GM18498 (cell line): Measurements from ENCODE around the gene DIO1.

Experiments used
- ATAC-seq: cut with Tn5 transposase; IDR thresholded peaks from one replicate; pipeline ENCODE4 v1.9.1; 2021; ENCODE audit warnings: mild to moderate bottlenecking, moderate library complexity; ENCODE audit not compliant: unreplicated experiment

DIO1 gene

GRCh38 chr1:53892911-53893310 lies 1.1 kb upstream of the DIO1 start:
- ATAC-seq: no peak

- no peak for ATAC-seq
Measured at GRCh38 chr1:53894644-53895043, 657 bp downstream of the DIO1 start.

DNA sequence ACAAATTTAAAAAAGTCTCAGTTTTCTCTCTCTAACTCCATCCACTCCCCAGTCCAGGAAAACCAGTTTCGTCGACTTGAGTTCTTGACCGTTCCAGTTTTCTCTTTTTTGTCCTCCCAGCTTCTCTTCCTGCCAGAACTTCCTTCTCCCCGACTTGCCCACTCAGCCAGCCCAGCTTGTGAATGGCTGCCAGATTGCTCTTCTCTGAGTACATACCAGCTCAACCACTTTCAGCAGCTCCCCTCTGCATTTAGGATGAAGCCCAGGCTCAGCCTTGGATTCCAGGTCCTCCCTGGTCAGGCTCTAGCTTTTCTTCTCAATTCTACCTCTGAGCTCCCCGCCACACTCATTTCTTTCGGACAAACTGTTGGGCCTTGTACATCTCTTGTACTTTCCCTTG lies 1.4 kb downstream of the DIO1 start:
- ATAC-seq: no peak

DNA sequence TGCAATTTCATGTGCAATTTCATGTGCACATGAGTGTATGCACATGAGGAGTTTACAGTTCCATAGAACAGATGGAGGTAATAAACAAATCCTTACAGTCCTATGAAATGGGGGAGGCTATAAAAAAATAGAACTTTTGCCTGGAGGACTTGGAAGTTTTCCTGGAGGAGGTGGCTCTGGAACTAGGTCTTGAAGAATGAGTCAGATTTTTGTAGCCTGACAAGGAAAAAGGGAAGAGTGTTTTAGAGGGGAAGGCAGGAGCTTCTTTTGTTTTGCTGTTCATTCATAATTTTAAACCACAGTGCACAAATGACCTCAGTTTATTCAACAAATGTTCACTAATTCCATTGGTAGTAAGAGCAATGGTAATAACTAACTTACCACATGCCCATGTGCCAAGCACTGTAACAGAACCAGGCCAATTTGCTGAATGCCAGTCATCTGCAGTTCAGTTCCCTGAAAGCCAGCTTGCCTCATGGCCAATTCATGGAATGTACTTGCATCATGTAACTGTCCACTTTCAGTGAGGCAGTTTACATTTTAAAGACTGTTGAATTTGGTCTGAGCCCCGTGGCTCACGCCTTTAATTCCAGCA lies 2.7 kb downstream of the DIO1 start:
- ATAC-seq: no peak

DNA sequence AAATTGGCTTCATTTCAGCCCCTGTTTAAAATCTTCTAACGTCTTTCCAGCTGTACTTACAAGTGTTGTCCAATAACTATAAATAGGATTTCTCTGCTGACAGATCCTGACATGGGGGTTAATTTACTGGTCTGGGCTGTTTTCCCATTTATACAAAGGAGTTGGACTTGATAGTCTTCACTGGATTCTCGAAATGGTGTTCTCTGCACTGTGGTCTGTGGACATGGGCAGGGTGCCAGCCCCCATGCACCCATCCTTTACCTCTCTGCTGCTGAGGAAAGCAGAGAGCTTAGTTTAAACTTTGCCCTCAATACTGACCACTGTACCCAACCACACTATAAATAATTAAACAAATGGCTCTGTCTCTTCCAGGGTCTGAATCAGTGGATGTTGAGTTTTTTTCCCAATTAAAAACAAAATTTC lies 5.2 kb downstream of the DIO1 start:
- no peak for ATAC-seq

GRCh38 chr1:53899708-53900107 lies 5.7 kb downstream of the DIO1 start:
- no peak for ATAC-seq

DNA sequence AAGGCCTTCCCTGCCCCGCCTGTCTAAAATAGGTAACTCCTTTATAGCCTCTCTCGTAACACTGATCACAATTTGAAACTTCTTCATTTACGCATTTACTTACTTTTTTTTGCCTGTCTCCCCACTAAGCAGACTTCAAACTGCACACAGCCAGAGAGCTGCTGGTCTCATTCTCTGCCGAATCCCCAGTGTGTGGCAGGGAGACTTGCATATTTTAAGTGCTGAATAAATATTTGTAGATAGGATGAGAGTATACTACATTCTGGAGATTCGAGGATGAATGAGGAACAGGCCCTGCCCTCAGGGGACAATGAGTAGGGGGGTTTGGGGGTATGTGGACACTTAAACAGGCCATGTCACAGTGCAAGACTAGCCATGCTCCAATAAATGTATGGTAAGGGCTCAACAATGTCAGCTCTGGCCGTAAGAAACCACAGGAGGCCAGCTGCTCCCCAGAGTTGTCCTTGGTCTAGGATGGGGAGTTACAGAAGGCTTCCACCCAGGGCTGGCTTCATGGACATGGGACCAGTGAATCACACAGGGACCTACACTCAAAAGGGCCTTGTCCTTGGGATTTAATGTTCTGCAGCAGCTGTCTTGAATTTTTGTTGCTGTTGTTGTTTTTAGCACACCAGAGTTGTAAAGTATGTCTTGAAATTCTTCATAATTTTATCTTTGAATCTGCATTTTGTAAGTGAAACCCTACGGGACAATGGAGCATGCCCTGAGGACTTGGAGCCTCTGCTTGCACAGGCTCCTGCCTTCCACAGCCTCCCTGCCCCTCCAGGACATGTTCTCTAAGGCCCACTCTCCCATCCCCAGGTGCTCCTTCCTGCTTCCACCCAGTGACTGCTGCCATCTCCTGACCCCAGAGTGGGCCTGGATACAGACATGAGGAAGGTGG lies 8.5 kb downstream of the DIO1 start:
- no peak for ATAC-seq

GRCh38 chr1:53905509-53905908 lies 11.5 kb downstream of the DIO1 start:
- no peak for ATAC-seq

DNA sequence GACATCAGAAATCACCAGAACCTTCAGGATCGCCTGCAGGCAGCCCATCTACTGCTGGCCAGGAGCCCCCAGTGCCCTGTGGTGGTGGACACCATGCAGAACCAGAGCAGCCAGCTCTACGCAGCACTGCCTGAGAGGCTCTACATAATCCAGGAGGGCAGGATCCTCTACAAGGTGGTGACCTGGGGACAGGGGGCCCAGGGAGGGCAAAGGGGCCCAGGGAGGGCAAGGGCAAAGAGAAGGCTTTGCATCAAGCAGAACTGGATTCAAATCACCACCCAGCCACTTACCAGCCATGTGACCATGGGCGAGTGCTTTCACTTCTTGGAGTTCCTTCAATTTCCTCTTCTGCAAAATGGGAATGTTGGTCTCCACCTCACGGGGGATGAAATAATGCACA lies 12.1 kb downstream of the DIO1 start:
- ATAC-seq: no peak

DNA sequence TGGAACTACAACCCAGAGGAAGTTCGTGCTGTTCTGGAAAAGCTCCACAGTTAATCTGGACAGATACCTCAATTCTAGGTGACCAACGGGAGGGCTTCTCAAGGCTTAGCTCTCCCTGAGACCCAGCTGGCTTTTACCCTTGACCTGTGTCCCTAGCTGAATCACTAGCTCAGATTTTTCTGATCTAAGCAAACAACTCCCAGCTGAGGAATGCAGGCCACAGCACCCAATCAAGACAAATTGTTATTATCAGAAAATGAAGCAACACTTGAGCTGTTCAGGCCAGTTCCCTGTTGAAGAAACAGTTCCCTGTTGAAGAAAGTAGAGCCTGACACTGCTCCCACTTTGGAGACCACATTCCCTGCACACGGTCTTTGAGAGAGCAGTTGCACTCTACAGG lies 16.0 kb downstream of the DIO1 start:
- ATAC-seq: no peak

- ATAC-seq: no peak
Measured at GRCh38 chr1:53911442-53911841, 17.5 kb downstream of the DIO1 start.

DNA sequence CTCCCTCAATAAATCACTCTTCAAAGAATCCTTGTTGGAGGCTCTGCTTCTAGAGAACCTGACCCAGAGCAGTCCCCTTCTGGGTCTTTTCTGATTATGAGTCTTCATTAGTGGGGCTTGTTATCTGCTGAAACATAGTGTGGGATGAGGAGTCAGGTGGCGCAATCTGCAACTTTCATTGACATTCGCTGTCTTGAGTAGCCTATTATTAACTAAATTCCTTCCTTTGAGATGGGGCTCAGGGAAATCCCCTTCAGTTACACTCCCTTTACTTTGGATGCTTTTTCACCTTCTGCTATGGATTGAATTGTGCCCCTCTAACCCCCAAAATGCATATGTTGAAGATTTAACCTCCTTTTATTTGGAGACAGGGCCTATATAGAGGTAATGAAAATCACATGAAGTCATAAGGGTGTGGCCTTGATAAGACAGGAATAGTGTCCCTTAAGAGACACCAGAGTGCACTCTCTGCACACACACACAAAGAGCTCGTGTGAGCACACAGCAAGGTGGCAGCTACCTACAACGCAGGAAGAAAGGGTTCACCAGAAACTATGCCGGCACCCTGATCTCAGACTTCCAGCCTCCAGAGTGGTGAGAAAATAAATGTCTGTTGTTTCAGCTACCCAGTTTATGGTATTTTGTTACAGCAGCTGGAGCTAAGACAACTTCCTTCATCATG lies 19.5 kb downstream of the DIO1 start:
- no peak for ATAC-seq

GRCh38 chr1:53918343-53918742 lies 24.4 kb downstream of the DIO1 start:
- no peak for ATAC-seq

DNA sequence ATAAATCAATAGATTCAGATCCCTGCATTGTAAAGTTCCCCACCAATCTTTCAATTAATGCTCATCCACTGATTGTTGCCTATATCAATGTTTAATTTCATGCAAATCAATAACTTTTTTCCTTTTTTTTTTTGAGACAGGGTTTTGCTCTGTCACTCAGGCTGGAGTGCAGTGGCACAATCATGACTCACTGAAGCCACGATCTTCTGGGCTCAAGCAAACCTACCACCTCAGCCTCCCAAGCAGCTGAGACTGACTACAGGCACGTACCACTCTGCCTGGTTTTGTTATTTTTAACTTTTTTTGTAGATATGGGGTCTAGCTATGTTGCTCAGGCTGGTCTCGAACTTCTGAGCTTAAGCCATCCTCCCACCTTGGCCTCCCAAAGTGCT lies 25.7 kb downstream of the DIO1 start:
- no peak for ATAC-seq

DNA sequence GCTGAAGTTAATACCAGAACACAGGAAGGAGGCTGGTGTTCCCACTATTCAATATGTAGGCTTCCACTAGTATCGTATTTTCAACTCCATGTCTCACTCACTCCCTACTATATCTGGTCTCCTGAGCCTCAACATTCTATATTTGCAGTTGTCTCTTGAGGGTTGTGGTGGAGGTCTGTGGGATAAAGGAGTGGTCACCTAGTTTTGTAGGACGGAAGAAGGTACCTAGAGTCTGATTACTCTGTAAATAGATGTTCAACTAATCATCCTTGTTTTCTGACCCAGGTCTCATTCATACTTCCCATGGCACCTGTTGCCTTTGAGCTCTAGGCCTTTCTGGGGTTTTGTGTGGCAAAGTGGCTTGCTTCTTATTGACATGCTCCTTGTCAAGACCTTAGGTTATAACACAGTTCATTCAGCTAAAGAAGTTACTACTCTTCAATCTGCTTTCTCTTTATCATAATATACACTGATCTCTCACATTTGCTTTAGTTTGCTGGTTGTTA lies 33.4 kb downstream of the DIO1 start:
- no peak for ATAC-seq

DNA sequence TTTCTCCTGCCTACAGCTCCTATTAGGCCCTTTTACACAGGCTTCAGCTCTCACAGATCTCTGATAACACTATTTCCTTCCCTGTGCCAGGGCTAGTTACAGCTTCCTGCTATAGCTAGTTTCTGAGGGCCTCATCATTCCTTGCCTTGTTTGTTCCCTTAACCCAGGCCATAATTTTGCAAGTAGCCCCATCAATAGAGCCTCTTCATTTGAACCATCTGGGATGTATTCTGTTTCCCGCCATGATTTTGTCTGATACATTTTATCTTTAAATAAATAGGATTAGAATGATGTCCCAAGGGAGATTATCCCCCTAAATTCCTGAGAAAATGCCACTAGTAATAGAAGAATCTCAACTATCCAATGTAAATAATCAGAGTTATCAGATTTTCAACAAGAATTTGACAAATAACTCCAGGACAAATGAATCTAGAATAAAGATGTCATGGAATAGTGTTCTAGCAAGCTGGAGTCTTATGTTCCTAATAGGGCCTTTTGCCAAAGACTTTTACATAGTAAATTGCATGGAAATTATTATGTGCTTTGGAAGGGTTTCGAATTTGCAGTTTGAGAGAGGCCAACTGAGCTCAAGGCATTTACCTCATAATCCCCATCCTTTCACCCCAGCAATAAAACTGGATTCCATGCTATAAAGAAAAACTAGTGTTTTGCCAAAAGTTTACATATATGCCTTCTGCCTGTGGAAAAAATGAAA lies 35.4 kb downstream of the DIO1 start:
- no peak for ATAC-seq

DNA sequence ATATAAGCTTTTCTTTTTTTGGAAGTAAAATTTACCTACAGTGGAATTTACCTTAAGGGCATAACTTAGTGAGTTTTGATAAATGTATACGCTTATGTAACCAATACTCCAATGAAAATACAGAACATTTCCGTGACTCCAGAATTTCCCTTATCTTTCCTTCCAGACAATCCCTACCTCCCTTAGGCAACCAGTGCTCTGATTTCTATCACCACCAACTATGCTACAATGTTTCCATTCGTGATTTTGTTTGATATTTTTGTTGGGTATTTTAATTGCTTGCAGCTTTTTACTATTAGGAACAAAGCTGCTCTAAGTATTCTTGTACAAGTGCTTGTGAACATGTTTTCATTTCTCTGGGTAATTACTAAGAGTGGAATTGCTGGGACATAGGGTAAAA lies 36.9 kb downstream of the DIO1 start:
- ATAC-seq: no peak

GRCh38 chr1:53931523-53931922 lies 37.5 kb downstream of the DIO1 start:
- no peak for ATAC-seq

GRCh38 chr1:53934170-53934765 lies 40.3 kb downstream of the DIO1 start:
- no peak for ATAC-seq

DNA sequence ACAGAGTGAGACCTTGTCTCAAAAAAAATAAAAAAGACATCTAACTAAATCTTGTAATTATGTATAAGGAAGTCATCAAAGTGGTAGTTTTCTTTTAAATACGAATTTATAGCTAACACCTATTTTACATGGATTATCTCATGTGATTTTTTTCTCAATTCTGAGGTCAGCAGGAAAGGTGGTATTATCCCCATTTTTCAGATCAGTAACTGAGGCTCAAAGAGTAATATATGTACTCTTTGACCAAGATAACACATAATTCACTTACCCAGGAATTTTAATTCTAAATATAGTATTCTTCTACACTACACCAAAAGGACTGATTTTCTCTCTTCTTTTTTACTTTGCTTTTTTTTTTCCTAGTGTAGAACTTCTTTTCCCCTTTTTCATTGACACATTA lies 42.4 kb downstream of the DIO1 start:
- ATAC-seq: no peak
